Nephron (organoid): ENCODE data around the gene ATAD1.

Experiments
- H3K27ac Mint-ChIP-seq, 3 experiments: 2 replicates each; pipeline ENCODE4 v1.8.0; 2020; ENCODE audit warnings: mixed read lengths in 3 of 3, mild to moderate bottlenecking in 2 of 3, moderate library complexity in 1 of 3
- H3K27me3 Mint-ChIP-seq: 2 replicates; pipeline ENCODE4 v1.8.0; 2021; ENCODE audit warnings: low read depth, mild to moderate bottlenecking, moderate library complexity, mixed read lengths
- H3K36me3 Mint-ChIP-seq: 2 replicates; pipeline ENCODE4 v1.8.0; 2020; ENCODE audit warnings: low read depth, mixed read lengths
- H3K4me1 Mint-ChIP-seq: 2 replicates; pipeline ENCODE4 v1.8.0; 2020; ENCODE audit warnings: mixed read lengths
- H3K4me3 Mint-ChIP-seq, 3 experiments: 2 replicates each; pipeline ENCODE4 v1.8.0; 2020; ENCODE audit warnings: mild to moderate bottlenecking in 3 of 3, mixed read lengths in 3 of 3, moderate library complexity in 2 of 3
- H3K9me3 Mint-ChIP-seq: 2 replicates; pipeline ENCODE4 v1.8.0; 2020; ENCODE audit warnings: mixed read lengths
- CTCF ChIP-seq, 3 experiments: fragments of 200-600 bp; sonication (generic); IDR thresholded peaks; one replicate each; pipeline ENCODE4 v1.5.0; 2021; ENCODE audit warnings: antibody characterized with exemption in 3 of 3; ENCODE audit not compliant: unreplicated experiment in 3 of 3

The ATAD1 gene

GRCh38 chr10:87846023-87846422 lies 28.0 kb upstream of the ATAD1 start:
- Mint-ChIP-seq H3K27me3 (no peaks in the 10 kb centered on the region), H3K36me3 (no peaks in the 10 kb centered on the region), H3K4me1 (no peaks in the 10 kb centered on the region), H3K27ac (no peak overlapping the region), H3K9me3 (no peaks in the 10 kb centered on the region), H3K4me3 (no peak overlapping the region)
- no peak for TF ChIP-seq CTCF (IDR thresholded peaks at IDR 0.05; ENCODE audit: unreplicated experiment in 3 of 3)

- H3K9me3 Mint-ChIP-seq, result no peaks in the 10 kb centered on the region
- H3K27ac Mint-ChIP-seq, result no peak overlapping the region
- no peaks in the 10 kb centered on the region for H3K4me1 Mint-ChIP-seq
- TF ChIP-seq CTCF (IDR thresholded peaks at IDR 0.05; ENCODE audit: unreplicated experiment in 3 of 3), result no peak
- no peaks in the 10 kb centered on the region for H3K27me3 Mint-ChIP-seq
- no peaks in the 10 kb centered on the region for H3K36me3 Mint-ChIP-seq
- no peak overlapping the region for H3K4me3 Mint-ChIP-seq
Observed at GRCh38 chr10:87845624-87845998, 27.6 kb upstream of the ATAD1 start.

GRCh38 chr10:87844837-87845623 lies 27.0 kb upstream of the ATAD1 start:
- H3K36me3 Mint-ChIP-seq, result no peaks in the 10 kb centered on the region
- no peak overlapping the region for H3K4me3 Mint-ChIP-seq
- no peaks in the 10 kb centered on the region for H3K27me3 Mint-ChIP-seq
- H3K9me3 Mint-ChIP-seq, result no peaks in the 10 kb centered on the region
- no peaks in the 10 kb centered on the region for H3K4me1 Mint-ChIP-seq
- H3K27ac Mint-ChIP-seq, result no peak overlapping the region
- TF ChIP-seq CTCF (IDR thresholded peaks at IDR 0.05; ENCODE audit: unreplicated experiment in 3 of 3), result no peak

GRCh38 chr10:87843714-87844113 lies 25.7 kb upstream of the ATAD1 start:
- no peak overlapping the region for H3K4me3 Mint-ChIP-seq
- H3K27me3 Mint-ChIP-seq, result no peaks in the 10 kb centered on the region
- H3K36me3 Mint-ChIP-seq, result no peaks in the 10 kb centered on the region
- H3K4me1 Mint-ChIP-seq, result no peaks in the 10 kb centered on the region
- no peak for TF ChIP-seq CTCF (IDR thresholded peaks at IDR 0.05; ENCODE audit: unreplicated experiment in 3 of 3)
- H3K27ac Mint-ChIP-seq, result no peak overlapping the region
- no peaks in the 10 kb centered on the region for H3K9me3 Mint-ChIP-seq

- no peaks in the 10 kb centered on the region for H3K4me1 Mint-ChIP-seq
- no peaks in the 10 kb centered on the region for H3K27me3 Mint-ChIP-seq
- TF ChIP-seq CTCF (IDR thresholded peaks at IDR 0.05; ENCODE audit: unreplicated experiment in 3 of 3), result no peak
- no peak overlapping the region for H3K4me3 Mint-ChIP-seq
- no peak overlapping the region for H3K27ac Mint-ChIP-seq
- H3K36me3 Mint-ChIP-seq, result no peaks in the 10 kb centered on the region
- no peaks in the 10 kb centered on the region for H3K9me3 Mint-ChIP-seq
Observed at GRCh38 chr10:87842776-87843497, 24.9 kb upstream of the ATAD1 start.
